ENCODE results near the gene ITPR1. TPM values are rescaled to one million over a fixed set of nuclear protein-coding genes. Genes with fewer than 3 reads are reported as not detected.

ITPR1 gene
- total RNA-seq, 1 donor from 2014 or later = 53.1 TPM

- Mint-ChIP-seq H3K9me3 (ENCODE audit: unreplicated experiment) (no peaks in the 10 kb centered on the region), H3K27me3 (ENCODE audit: unreplicated experiment) (peaks cover 7% of the 10 kb centered on the region), H3K4me3 (ENCODE audit: unreplicated experiment) (peak overlapping the region; percentile 12), H3K27ac (ENCODE audit: unreplicated experiment) (no peak overlapping the region), H3K4me1 (ENCODE audit: unreplicated experiment) (peaks cover 7% of the 10 kb centered on the region), H3K36me3 (ENCODE audit: low read depth, unreplicated experiment) (peaks cover 20% of the 10 kb centered on the region)
- no peak for TF ChIP-seq CTCF (IDR thresholded peaks at IDR 0.05; ENCODE audit: unreplicated experiment)
- no peak for DNase-seq (ENCODE audit: low spot score)
Measured at GRCh38 chr3:4825436-4826236, 332.5 kb downstream of the ITPR1 start.

- no peak overlapping the region for H3K4me3 Mint-ChIP-seq (ENCODE audit: unreplicated experiment)
- H3K27me3 Mint-ChIP-seq (ENCODE audit: unreplicated experiment) = peaks cover 7% of the 10 kb centered on the region
- H3K36me3 Mint-ChIP-seq (ENCODE audit: low read depth, unreplicated experiment) = peaks cover 18% of the 10 kb centered on the region
- no peak overlapping the region for H3K27ac Mint-ChIP-seq (ENCODE audit: unreplicated experiment)
- no peak for DNase-seq (ENCODE audit: low spot score)
- no peak for TF ChIP-seq CTCF (IDR thresholded peaks at IDR 0.05; ENCODE audit: unreplicated experiment)
- no peaks in the 10 kb centered on the region for H3K9me3 Mint-ChIP-seq (ENCODE audit: unreplicated experiment)
- H3K4me1 Mint-ChIP-seq (ENCODE audit: unreplicated experiment) = peaks cover 16% of the 10 kb centered on the region
Measured at GRCh38 chr3:4826237-4827100, 333.3 kb downstream of the ITPR1 start.

DNA sequence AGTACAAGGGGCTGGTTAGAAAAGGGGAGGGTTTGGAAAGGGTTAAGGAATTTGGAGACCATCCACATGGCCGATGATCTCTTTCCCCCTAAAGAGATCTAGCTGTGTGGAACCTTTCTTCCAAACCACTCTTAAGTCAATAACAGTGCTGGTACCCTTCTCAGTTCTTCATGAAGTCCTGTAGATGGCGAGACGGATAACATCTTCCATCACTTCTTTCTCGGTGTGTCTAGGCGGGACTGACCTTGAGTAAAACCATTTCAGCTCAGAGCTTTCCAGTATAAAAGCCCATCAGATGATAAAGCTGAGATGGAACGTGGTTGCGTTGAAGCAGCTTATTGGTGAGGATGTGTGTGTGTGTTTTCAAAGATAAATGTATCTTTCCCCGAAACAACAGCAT lies 334.6 kb downstream of the ITPR1 start:
- peak overlapping the region; percentile 2 for H3K27ac Mint-ChIP-seq (ENCODE audit: unreplicated experiment)
- TF ChIP-seq CTCF (IDR thresholded peaks at IDR 0.05; ENCODE audit: unreplicated experiment) = no peak

GRCh38 chr3:4828279-4829030 lies 335.3 kb downstream of the ITPR1 start:
- peaks cover 20% of the 10 kb centered on the region for H3K4me1 Mint-ChIP-seq (ENCODE audit: unreplicated experiment)
- H3K9me3 Mint-ChIP-seq (ENCODE audit: unreplicated experiment) = no peaks in the 10 kb centered on the region
- H3K36me3 Mint-ChIP-seq (ENCODE audit: low read depth, unreplicated experiment) = peaks cover 7% of the 10 kb centered on the region
- DNase-seq (ENCODE audit: low spot score) = no peak
- no peak overlapping the region for H3K27ac Mint-ChIP-seq (ENCODE audit: unreplicated experiment)
- H3K4me3 Mint-ChIP-seq (ENCODE audit: unreplicated experiment) = no peak overlapping the region
- TF ChIP-seq CTCF (IDR thresholded peaks at IDR 0.05; ENCODE audit: unreplicated experiment) = no peak
- H3K27me3 Mint-ChIP-seq (ENCODE audit: unreplicated experiment) = peaks cover 9% of the 10 kb centered on the region

More for the DNA sequence above, 334.6 kb downstream of the ITPR1 start:
- Mint-ChIP-seq H3K36me3 (ENCODE audit: low read depth, unreplicated experiment) (peaks cover 7% of the 10 kb centered on the region), H3K4me3 (ENCODE audit: unreplicated experiment) (no peak overlapping the region), H3K27me3 (ENCODE audit: unreplicated experiment) (peaks cover 7% of the 10 kb centered on the region), H3K4me1 (ENCODE audit: unreplicated experiment) (peaks cover 20% of the 10 kb centered on the region), H3K9me3 (ENCODE audit: unreplicated experiment) (no peaks in the 10 kb centered on the region)
- DNase-seq (ENCODE audit: low spot score) = no peak
